Endometrial microvascular endothelial cells (primary cell): ENCODE measurements around the gene TRIM33. TPM values are rescaled to one million over a fixed set of nuclear protein-coding genes. Genes with fewer than 3 reads are reported as not detected.

Experiments
- in situ Hi-C: cut with HindIII; loops from 2 replicates; pipeline ENCODE4 v1.10.0; 2017; ENCODE audit warnings: low sequenced_read_pairs, low pct_unique_long_range_greater_than_20kb; ENCODE audit errors: inconsistent ontology term
- total RNA-seq: library from RNA; depleted of rRNA; stranded (reverse); fragments of >200 nt; gene quantifications from one replicate; pipeline ENCODE4 v1.2.3, GENCODE V29; 2015; ENCODE audit errors: inconsistent ontology term

The TRIM33 gene
- 15.1 TPM for total RNA-seq

GRCh38 chr1:114511032-114511785 is at the start of gene TRIM33:
Gene TRIM33 (minus strand): TSS chr1:114511203. CDS start chr1:114511076, 127 bp downstream.
- in situ Hi-C loops: no loop called here

GRCh38 chr1:114559356-114559755 is 48.4 kb upstream of the TRIM33 start:
- in situ Hi-C loops: no loop called here

- in situ Hi-C loops: no loop called here
These were observed 47.5 kb upstream of the TRIM33 start for GRCh38 chr1:114558544-114558943.

- in situ Hi-C loops: no loop called here
These were observed 43.6 kb upstream of the TRIM33 start for GRCh38 chr1:114554577-114554976.

GRCh38 chr1:114552106-114552639 is 41.2 kb upstream of the TRIM33 start:
- in situ Hi-C loops: no loop called here

- in situ Hi-C loops: no loop called here
These were observed 40.4 kb upstream of the TRIM33 start for GRCh38 chr1:114551400-114551799.

GRCh38 chr1:114550336-114550735 is 39.3 kb upstream of the TRIM33 start:
- in situ Hi-C loops: no loop called here

GRCh38 chr1:114549137-114549536 is 38.1 kb upstream of the TRIM33 start:
- in situ Hi-C loops: no loop called here

GRCh38 chr1:114547076-114547475 is 36.1 kb upstream of the TRIM33 start:
- in situ Hi-C loops: no loop called here

GRCh38 chr1:114545796-114546195 is 34.8 kb upstream of the TRIM33 start:
- in situ Hi-C loops: no loop called here

- in situ Hi-C loops: no loop called here
These were observed 34.3 kb upstream of the TRIM33 start for GRCh38 chr1:114545315-114545714.

- in situ Hi-C loops: no loop called here
These were observed 29.8 kb upstream of the TRIM33 start for GRCh38 chr1:114540821-114541220.

- in situ Hi-C loops: no loop called here
These were observed 29.3 kb upstream of the TRIM33 start for GRCh38 chr1:114540272-114540671.

- in situ Hi-C loops: no loop called here
These were observed 25.0 kb upstream of the TRIM33 start for GRCh38 chr1:114536043-114536442.

- in situ Hi-C loops: no loop called here
These were observed 24.4 kb upstream of the TRIM33 start for GRCh38 chr1:114535401-114535800.

- in situ Hi-C loops: no loop called here
These were observed 20.1 kb upstream of the TRIM33 start for GRCh38 chr1:114531094-114531493.

GRCh38 chr1:114530224-114530623 is 19.2 kb upstream of the TRIM33 start:
- in situ Hi-C loops: no loop called here

GRCh38 chr1:114524944-114525343 is 13.9 kb upstream of the TRIM33 start:
- in situ Hi-C loops: no loop called here

- in situ Hi-C loops: no loop called here
These were observed 11.2 kb upstream of the TRIM33 start for GRCh38 chr1:114522264-114522575.

GRCh38 chr1:114521396-114522263 is 10.6 kb upstream of the TRIM33 start:
- in situ Hi-C loops: no loop called here
